GM10248 (cell line): ENCODE results near the gene GBP2.
"Not testable (repeated sequence)": the region's sequence is repeated elsewhere in the genome, so short reads cannot be mapped to it uniquely, and the experiment has no call there.

Source experiments
- CTCF ChIA-PET: fragments of 300-600 bp; sonication (Branson Sonifier 250); formaldehyde crosslinking; extraction: SDS; loops from one replicate; lab custom pipeline; 2021; ENCODE audit warnings: antibody characterized with exemption; lab: Yijun Ruan, JAX
- POLR2A ChIA-PET: fragments of 350-650 bp; sonication (Branson Sonifier 250); formaldehyde crosslinking; extraction: SDS; loops from one replicate; lab custom pipeline; 2020; ENCODE audit warnings: antibody characterized with exemption; lab: Yijun Ruan, JAX
- DNase-seq: peaks from one replicate; pipeline ENCODE4 v3.0.0; 2012; ENCODE audit errors: extremely low spot score
- CTCF ChIP-seq: IDR thresholded peaks from 2 replicates; pipeline ENCODE4 v1.5.1; 2012; ENCODE audit warnings: mild to moderate bottlenecking, low read depth; ENCODE audit errors: extremely low read depth, missing control alignments, control extremely low read depth

The GBP2 gene

GRCh38 chr1:89095737-89096136 is 30.2 kb downstream of the GBP2 start:
- ChIA-PET POLR2A (no interaction called here), CTCF (interaction anchor here (1.3 to 1.5 kb wide), 3 partner anchors 10 to 26 kb away, joined by 3 to 4 read pairs (median 4); no protein-coding TSS in a partner anchor)
- no peak for DNase-seq
- TF ChIP-seq CTCF: no peak

GRCh38 chr1:89089962-89090361 is 36.0 kb downstream of the GBP2 start:
- CTCF ChIA-PET: interaction anchor here (1.3 kb wide), 2 partner anchors 116 to 361 kb away, joined by 3 to 4 read pairs; no protein-coding TSS in a partner anchor
- no peak for TF ChIP-seq CTCF
- POLR2A ChIA-PET: no interaction called here
- DNase-seq: no peak

- no peak for TF ChIP-seq CTCF
- no peak for DNase-seq
- POLR2A ChIA-PET: no interaction called here
- CTCF ChIA-PET: interaction anchor here (1.1 to 1.3 kb wide), 2 partner anchors 363 to 763 kb away, joined by 3 to 4 read pairs; no protein-coding TSS in a partner anchor
Measured at GRCh38 chr1:89088572-89088971, 37.3 kb downstream of the GBP2 start.

- ChIA-PET CTCF (interaction anchor here (1.0 kb wide), 1 partner anchor 9 kb away, joined by 3 read pairs; no protein-coding TSS in a partner anchor), POLR2A (no interaction called here)
- no peak for TF ChIP-seq CTCF
- no peak for DNase-seq
Measured at GRCh38 chr1:89087241-89087640, 38.7 kb downstream of the GBP2 start.

GRCh38 chr1:89085781-89086180 is 40.1 kb downstream of the GBP2 start:
- ChIA-PET CTCF (interaction anchor here (0.6 to 2.0 kb wide), 18 partner anchors 10 to 277 kb away, joined by 3 to 5 read pairs (median 3); partner anchors contain the start of gene GBP5), POLR2A (no interaction called here)

GRCh38 chr1:89081005-89081404 is 44.9 kb downstream of the GBP2 start:
- TF ChIP-seq CTCF: no peak
- DNase-seq: no peak
- ChIA-PET POLR2A (no interaction called here), CTCF (interaction anchor here (1.0 to 1.7 kb wide), 10 partner anchors 11 to 278 kb away, joined by 3 to 5 read pairs (median 3); partner anchors contain the start of gene GBP1)

More at GRCh38 chr1:89085781-89086180, 40.1 kb downstream of the GBP2 start:
- DNase-seq: peak; percentile 49
- TF ChIP-seq CTCF: peak; percentile 46

- CTCF ChIA-PET: interaction anchor here (1.2 to 1.4 kb wide), 3 partner anchors 15 to 279 kb away, joined by 3 to 5 read pairs (median 3); partner anchors contain the start of gene GBP1
- DNase-seq, POLR2A ChIA-PET: not testable (repeated sequence)
Measured at GRCh38 chr1:89080068-89080467, 45.8 kb downstream of the GBP2 start.

- CTCF ChIA-PET: interaction anchor here (1.1 kb wide), 1 partner anchor 9 kb away, joined by 3 read pairs; no protein-coding TSS in a partner anchor
- DNase-seq, POLR2A ChIA-PET: not testable (repeated sequence)
Measured at GRCh38 chr1:89072466-89073065, 53.3 kb downstream of the GBP2 start.
